ENCODE results near the gene ASTN1.

Gene ASTN1

GRCh38 chr1:176879784-176880620 is 284.5 kb downstream of the ASTN1 start:
- H3K4me1 Mint-ChIP-seq, result no peaks in the 10 kb centered on the region

GRCh38 chr1:176878750-176879536 is 285.6 kb downstream of the ASTN1 start:
- Mint-ChIP-seq H3K9me3 (no peaks in the 10 kb centered on the region), H3K27me3 (peaks cover 2% of the 10 kb centered on the region), H3K4me1 (no peaks in the 10 kb centered on the region), H3K4me3 (no peak overlapping the region), H3K36me3 (no peaks in the 10 kb centered on the region), H3K27ac (no peak overlapping the region)
- no peak for DNase-seq (ENCODE audit: low spot score in 2 of 2)
- no peak for ATAC-seq (ENCODE audit: low read depth)

More at GRCh38 chr1:176879784-176880620, 284.5 kb downstream of the ASTN1 start:
- no peaks in the 10 kb centered on the region for H3K9me3 Mint-ChIP-seq
- no peak overlapping the region for H3K27ac Mint-ChIP-seq
- H3K27me3 Mint-ChIP-seq, result peaks cover 2% of the 10 kb centered on the region
- ATAC-seq (ENCODE audit: low read depth), result no peak
- no peak for DNase-seq (ENCODE audit: low spot score in 2 of 2)
- H3K36me3 Mint-ChIP-seq, result no peaks in the 10 kb centered on the region
- H3K4me3 Mint-ChIP-seq, result no peak overlapping the region

GRCh38 chr1:176877557-176877956 is 287.0 kb downstream of the ASTN1 start:
- no peak overlapping the region for H3K27ac Mint-ChIP-seq

GRCh38 chr1:176876966-176877515 is 287.5 kb downstream of the ASTN1 start:
- ATAC-seq (ENCODE audit: low read depth) (no peak), DNase-seq (ENCODE audit: low spot score in 2 of 2) (no peak)
- H3K27me3 Mint-ChIP-seq, result peaks cover 3% of the 10 kb centered on the region
- no peak overlapping the region for H3K4me3 Mint-ChIP-seq
- H3K9me3 Mint-ChIP-seq, result no peaks in the 10 kb centered on the region
- H3K36me3 Mint-ChIP-seq, result no peaks in the 10 kb centered on the region
- H3K27ac Mint-ChIP-seq, result no peak overlapping the region
- no peaks in the 10 kb centered on the region for H3K4me1 Mint-ChIP-seq

More at GRCh38 chr1:176877557-176877956, 287.0 kb downstream of the ASTN1 start:
- H3K9me3 Mint-ChIP-seq, result no peaks in the 10 kb centered on the region
- no peak for DNase-seq (ENCODE audit: low spot score in 2 of 2)
- no peak for ATAC-seq (ENCODE audit: low read depth)
- H3K27me3 Mint-ChIP-seq, result peaks cover 3% of the 10 kb centered on the region
- H3K4me1 Mint-ChIP-seq, result no peaks in the 10 kb centered on the region
- H3K4me3 Mint-ChIP-seq, result no peak overlapping the region
- no peaks in the 10 kb centered on the region for H3K36me3 Mint-ChIP-seq

- Mint-ChIP-seq H3K9me3 (no peaks in the 10 kb centered on the region), H3K4me1 (no peaks in the 10 kb centered on the region), H3K27me3 (peaks cover 3% of the 10 kb centered on the region), H3K27ac (no peak overlapping the region), H3K4me3 (no peak overlapping the region), H3K36me3 (no peaks in the 10 kb centered on the region)
- DNase-seq (ENCODE audit: low spot score in 2 of 2) (no peak), ATAC-seq (ENCODE audit: low read depth) (no peak)
Measured at GRCh38 chr1:176869577-176869976, 294.9 kb downstream of the ASTN1 start.

- Mint-ChIP-seq H3K36me3 (no peaks in the 10 kb centered on the region), H3K27ac (no peak overlapping the region), H3K27me3 (peaks cover 3% of the 10 kb centered on the region), H3K9me3 (peaks cover 1% of the 10 kb centered on the region), H3K4me3 (no peak overlapping the region), H3K4me1 (no peaks in the 10 kb centered on the region)
- no peak for DNase-seq (ENCODE audit: low spot score in 2 of 2)
- ATAC-seq (ENCODE audit: low read depth), result no peak
Measured at GRCh38 chr1:176866011-176866714, 298.3 kb downstream of the ASTN1 start.

GRCh38 chr1:176864211-176864610 is 300.3 kb downstream of the ASTN1 start:
- DNase-seq (ENCODE audit: low spot score in 2 of 2) (no peak), ATAC-seq (ENCODE audit: low read depth) (no peak)
- H3K9me3 Mint-ChIP-seq, result peaks cover 1% of the 10 kb centered on the region
- H3K27me3 Mint-ChIP-seq, result peaks cover 3% of the 10 kb centered on the region
- H3K4me3 Mint-ChIP-seq, result no peak overlapping the region
- H3K36me3 Mint-ChIP-seq, result no peaks in the 10 kb centered on the region
- H3K4me1 Mint-ChIP-seq, result no peaks in the 10 kb centered on the region
- no peak overlapping the region for H3K27ac Mint-ChIP-seq

- Mint-ChIP-seq H3K27me3 (peaks cover 3% of the 10 kb centered on the region), H3K36me3 (no peaks in the 10 kb centered on the region), H3K4me1 (no peaks in the 10 kb centered on the region), H3K9me3 (peaks cover 1% of the 10 kb centered on the region), H3K4me3 (no peak overlapping the region), H3K27ac (no peak overlapping the region)
- DNase-seq (ENCODE audit: low spot score in 2 of 2) (no peak), ATAC-seq (ENCODE audit: low read depth) (no peak)
Measured at GRCh38 chr1:176863613-176864012, 300.9 kb downstream of the ASTN1 start.

GRCh38 chr1:176858433-176858916 is 306.0 kb downstream of the ASTN1 start:
- H3K27ac Mint-ChIP-seq, result no peak overlapping the region
- no peak for ATAC-seq (ENCODE audit: low read depth)
- H3K4me3 Mint-ChIP-seq, result no peak overlapping the region

GRCh38 chr1:176857632-176858031 is 306.9 kb downstream of the ASTN1 start:
- H3K27ac Mint-ChIP-seq, result no peak overlapping the region
- no peak for ATAC-seq (ENCODE audit: low read depth)
- H3K4me1 Mint-ChIP-seq, result no peaks in the 10 kb centered on the region
- no peak overlapping the region for H3K4me3 Mint-ChIP-seq
- no peak for DNase-seq (ENCODE audit: low spot score in 2 of 2)
- H3K9me3 Mint-ChIP-seq, result peaks cover 1% of the 10 kb centered on the region
- H3K27me3 Mint-ChIP-seq, result peaks cover 6% of the 10 kb centered on the region
- no peaks in the 10 kb centered on the region for H3K36me3 Mint-ChIP-seq

More at GRCh38 chr1:176858433-176858916, 306.0 kb downstream of the ASTN1 start:
- Mint-ChIP-seq H3K27me3 (peaks cover 6% of the 10 kb centered on the region), H3K4me1 (no peaks in the 10 kb centered on the region), H3K36me3 (no peaks in the 10 kb centered on the region), H3K9me3 (peaks cover 1% of the 10 kb centered on the region)
- DNase-seq (ENCODE audit: low spot score in 2 of 2), result no peak

GRCh38 chr1:176854758-176855745 is 309.5 kb downstream of the ASTN1 start:
- Mint-ChIP-seq H3K4me3 (no peak overlapping the region), H3K9me3 (no peaks in the 10 kb centered on the region), H3K36me3 (no peaks in the 10 kb centered on the region), H3K27ac (no peak overlapping the region), H3K27me3 (peaks cover 5% of the 10 kb centered on the region), H3K4me1 (no peaks in the 10 kb centered on the region)
- DNase-seq (ENCODE audit: low spot score in 2 of 2) (no peak), ATAC-seq (ENCODE audit: low read depth) (no peak)

GRCh38 chr1:176854121-176854520 is 310.4 kb downstream of the ASTN1 start:
- H3K27me3 Mint-ChIP-seq, result peaks cover 5% of the 10 kb centered on the region
- no peak overlapping the region for H3K4me3 Mint-ChIP-seq
- DNase-seq (ENCODE audit: low spot score in 2 of 2), result no peak
- H3K4me1 Mint-ChIP-seq, result no peaks in the 10 kb centered on the region
- no peak overlapping the region for H3K27ac Mint-ChIP-seq
- no peak for ATAC-seq (ENCODE audit: low read depth)
- H3K9me3 Mint-ChIP-seq, result no peaks in the 10 kb centered on the region
- no peaks in the 10 kb centered on the region for H3K36me3 Mint-ChIP-seq

- Mint-ChIP-seq H3K36me3 (no peaks in the 10 kb centered on the region), H3K4me3 (no peak overlapping the region), H3K9me3 (no peaks in the 10 kb centered on the region), H3K4me1 (no peaks in the 10 kb centered on the region), H3K27me3 (peaks cover 5% of the 10 kb centered on the region), H3K27ac (no peak overlapping the region)
- ATAC-seq (ENCODE audit: low read depth) (no peak), DNase-seq (ENCODE audit: low spot score in 2 of 2) (no peak)
Measured at GRCh38 chr1:176853503-176853902, 311.0 kb downstream of the ASTN1 start.

Measured in memory B cell (primary cell).